Measurements from ENCODE around the gene DHH. TPM values are rescaled to one million over a fixed set of nuclear protein-coding genes. Genes with fewer than 3 reads are reported as not detected.

Gene DHH
- total and polyA plus RNA-seq, 2 experiments from 2014 or later, result not detected

GRCh38 chr12:49059299-49060171 is 35.1 kb downstream of the DHH start:
- Mint-ChIP-seq H3K27ac (peak overlapping the region; percentile 95), H3K27me3 (ENCODE audit: insufficient read depth, low read depth, poor library complexity) (peaks cover 24% of the 10 kb centered on the region), H3K4me3 (peak overlapping the region; percentile 97), H3K4me1 (peaks cover 52% of the 10 kb centered on the region), H3K9me3 (no peaks in the 10 kb centered on the region), H3K36me3 (ENCODE audit: low read depth) (peaks cover 14% of the 10 kb centered on the region)
- peaks cover 46% of the 10 kb centered on the region for H4K20me1 ChIP-seq (replicated peaks; ENCODE audit: insufficient read depth)
- ATAC-seq (peak; percentile 20), DNase-seq (ENCODE audit: low spot score) (peak; percentile 70)
- no peaks in the 10 kb centered on the region for H3F3A ChIP-seq (replicated peaks; ENCODE audit: low read depth)
- peaks cover 6% of the 10 kb centered on the region; the same call in 1 of the 2 replicates for H3K36me3 ChIP-seq (ENCODE audit: insufficient read depth)
- H3K27ac ChIP-seq (ENCODE audit: low read depth), result peak overlapping the region; percentile 99
- H3K4me1 ChIP-seq (ENCODE audit: insufficient read depth), result peaks cover 29% of the 10 kb centered on the region
- H3K9me2 ChIP-seq (ENCODE audit: insufficient read depth), result no peaks in the 10 kb centered on the region
- no peaks in the 10 kb centered on the region for H3K27me3 ChIP-seq (ENCODE audit: insufficient read depth)
- peak overlapping the region; percentile 99 for H3K4me3 ChIP-seq
- no peak overlapping the region for H2AFZ ChIP-seq
- H3K79me2 ChIP-seq (replicated peaks; ENCODE audit: insufficient read depth), result peaks cover 56% of the 10 kb centered on the region
- peak overlapping the region; percentile 98 for H3K4me2 ChIP-seq
- TF ChIP-seq EZH2phosphoT487 (IDR thresholded peaks at IDR 0.05; ENCODE audit: unreplicated experiment) (no peak), JUNB (IDR thresholded peaks at IDR 0.05; ENCODE audit: unreplicated experiment) (no peak), STAT1 (IDR thresholded peaks at IDR 0.05; ENCODE audit: unreplicated experiment) (no peak), CREB1 (CRISPR knock-in tag; IDR thresholded peaks at IDR 0.05; ENCODE audit: low read depth) (no peak), ZNF462 (CRISPR knock-in tag; IDR thresholded peaks at IDR 0.05) (no peak), CTCF (conservative IDR thresholded peaks at IDR 0.05; ENCODE audit: low read depth in 2 of 2) (no peak), EZH2 (IDR thresholded peaks at IDR 0.05; ENCODE audit: low read depth, unreplicated experiment) (no peak), ZNF331 (CRISPR knock-in tag; IDR thresholded peaks at IDR 0.05; ENCODE audit: low read depth) (no peak), NANOG (IDR thresholded peaks at IDR 0.05; ENCODE audit: borderline replicate concordance) (no peak), ZNF114 (CRISPR knock-in tag; IDR thresholded peaks at IDR 0.05) (no peak), REST (IDR thresholded peaks at IDR 0.05; ENCODE audit: unreplicated experiment) (no peak)
